ENCODE results near the gene PNCK.

PNCK gene

DNA sequence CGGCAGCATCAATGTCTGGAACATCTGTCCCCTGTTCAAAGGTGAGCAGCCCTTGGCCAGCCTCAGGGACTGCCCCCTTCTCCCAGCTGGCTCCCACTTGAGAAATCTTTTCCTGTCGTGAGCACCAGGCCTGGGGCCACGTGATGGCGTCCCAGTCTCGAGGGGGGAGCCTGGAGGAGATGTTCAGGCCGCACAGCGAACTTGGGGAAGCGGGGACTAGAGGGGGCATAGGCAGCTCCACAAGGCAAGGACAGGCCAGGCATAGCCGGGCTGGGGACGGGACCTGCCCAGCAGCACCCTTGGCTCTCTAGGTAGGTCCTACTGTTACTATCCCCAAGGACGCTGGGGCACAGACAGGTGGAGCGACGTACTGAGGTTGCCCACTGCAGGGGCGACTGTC, 16.9 kb upstream of the PNCK start:
- FAIRE-seq: no peak
- TF ChIP-seq SPI1 (IDR thresholded peaks at IDR 0.05; ENCODE audit: low read depth, low read length) (no peak), POU2F2 (IDR thresholded peaks at IDR 0.05; ENCODE audit: low read depth, low read length) (no peak), POLR2A (IDR thresholded peaks at IDR 0.05; ENCODE audit: low read depth, low read length) (no peak), POLR2AphosphoS5 (IDR thresholded peaks at IDR 0.05; ENCODE audit: low read depth, low read length) (no peak), PAX5 (IDR thresholded peaks at IDR 0.05; ENCODE audit: insufficient read depth, low read length, severe bottlenecking) (no peak), TAF1 (IDR thresholded peaks at IDR 0.05; ENCODE audit: low read depth, low read length) (no peak)

DNA sequence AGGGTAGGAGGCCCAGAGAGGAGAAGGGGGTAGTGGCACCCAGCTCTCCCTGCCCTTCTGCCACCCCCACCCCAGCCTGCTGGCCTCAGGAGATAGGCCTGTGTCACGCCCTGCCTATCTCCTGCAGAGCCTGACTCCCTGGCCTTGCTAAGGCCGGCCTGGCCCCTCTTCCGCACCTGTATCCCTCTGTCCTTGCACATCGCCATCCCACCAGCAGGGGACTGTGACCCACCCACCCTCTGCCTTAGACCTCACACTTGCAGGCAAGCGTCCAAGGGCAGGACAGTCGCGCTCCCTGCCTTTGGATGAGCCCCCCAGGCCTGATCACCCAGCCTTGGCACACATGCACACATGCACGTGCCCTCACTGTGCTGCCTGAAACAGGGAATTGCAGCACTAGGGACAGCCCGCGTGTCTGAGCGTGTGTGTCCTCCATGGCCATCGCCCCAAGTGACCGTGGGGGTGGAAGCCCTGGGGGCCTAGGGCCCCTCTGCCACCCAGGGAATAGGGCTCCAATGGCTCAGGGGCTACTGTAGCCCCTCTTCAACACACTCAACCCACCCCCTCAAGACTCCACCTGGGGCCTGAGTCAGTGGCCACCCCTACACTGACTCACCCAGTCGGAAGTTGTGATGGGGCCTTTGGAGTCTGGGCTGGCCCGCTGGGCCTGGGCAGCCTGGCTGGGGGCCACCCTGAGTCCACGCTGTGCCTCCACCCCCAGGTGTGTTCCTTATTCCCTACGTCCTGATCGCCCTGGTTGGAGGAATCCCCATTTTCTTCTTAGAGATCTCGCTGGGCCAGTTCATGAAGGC, 16.2 kb upstream of the PNCK start:
- TF ChIP-seq TAF1 (IDR thresholded peaks at IDR 0.05; ENCODE audit: low read depth, low read length) (no peak), PAX5 (IDR thresholded peaks at IDR 0.05; ENCODE audit: insufficient read depth, low read length, severe bottlenecking) (no peak), POLR2AphosphoS5 (IDR thresholded peaks at IDR 0.05; ENCODE audit: low read depth, low read length) (no peak), POU2F2 (IDR thresholded peaks at IDR 0.05; ENCODE audit: low read depth, low read length) (no peak), SPI1 (IDR thresholded peaks at IDR 0.05; ENCODE audit: low read depth, low read length) (no peak), POLR2A (IDR thresholded peaks at IDR 0.05; ENCODE audit: low read depth, low read length) (no peak)
- DNase-seq (ENCODE audit: insufficient read length, low spot score) (no peak), FAIRE-seq (no peak)

More for the DNA sequence above, 16.9 kb upstream of the PNCK start:
- DNase-seq (ENCODE audit: insufficient read length, low spot score): no peak

DNA sequence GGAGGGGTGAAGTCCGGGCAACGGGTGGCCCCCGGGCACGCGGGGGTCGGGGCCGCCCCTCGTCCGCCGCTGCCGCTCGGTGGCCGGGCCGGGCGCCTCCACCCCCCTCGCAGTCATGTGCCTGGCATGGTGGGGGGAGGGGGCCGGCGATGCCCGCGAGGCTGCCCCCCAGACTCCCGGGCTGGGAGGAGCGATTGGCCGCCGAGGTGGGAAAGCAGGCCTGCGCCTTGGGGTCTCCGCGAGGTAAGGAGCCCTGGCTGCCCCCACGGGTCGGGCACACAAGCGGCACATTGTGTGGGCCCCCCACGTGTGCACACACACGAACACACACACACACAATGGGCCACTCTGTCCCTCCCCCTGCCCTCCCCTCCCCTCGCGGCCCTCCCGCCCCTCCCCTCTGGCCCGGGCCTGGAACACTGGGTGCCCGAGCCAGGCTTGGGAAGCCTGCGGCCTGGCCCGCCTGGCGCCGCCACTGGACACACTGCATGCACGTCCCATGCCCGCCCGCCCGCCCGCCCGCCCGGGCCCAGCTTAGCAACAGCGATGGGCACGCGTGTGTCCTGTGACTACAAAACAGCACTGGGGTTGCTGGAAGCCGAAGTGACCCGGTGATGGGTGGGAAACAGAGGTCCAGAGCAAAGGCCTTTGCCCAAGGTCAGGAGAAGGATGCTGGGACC, 15.4 kb upstream of the PNCK start:
- FAIRE-seq (no peak), DNase-seq (ENCODE audit: insufficient read length, low spot score) (no peak)
- TF ChIP-seq SPI1 (IDR thresholded peaks at IDR 0.05; ENCODE audit: low read depth, low read length) (no peak), PAX5 (IDR thresholded peaks at IDR 0.05; ENCODE audit: insufficient read depth, low read length, severe bottlenecking) (no peak), POU2F2 (IDR thresholded peaks at IDR 0.05; ENCODE audit: low read depth, low read length) (no peak), TAF1 (IDR thresholded peaks at IDR 0.05; ENCODE audit: low read depth, low read length) (no peak), POLR2AphosphoS5 (IDR thresholded peaks at IDR 0.05; ENCODE audit: low read depth, low read length) (no peak), POLR2A (IDR thresholded peaks at IDR 0.05; ENCODE audit: low read depth, low read length) (no peak)

DNA sequence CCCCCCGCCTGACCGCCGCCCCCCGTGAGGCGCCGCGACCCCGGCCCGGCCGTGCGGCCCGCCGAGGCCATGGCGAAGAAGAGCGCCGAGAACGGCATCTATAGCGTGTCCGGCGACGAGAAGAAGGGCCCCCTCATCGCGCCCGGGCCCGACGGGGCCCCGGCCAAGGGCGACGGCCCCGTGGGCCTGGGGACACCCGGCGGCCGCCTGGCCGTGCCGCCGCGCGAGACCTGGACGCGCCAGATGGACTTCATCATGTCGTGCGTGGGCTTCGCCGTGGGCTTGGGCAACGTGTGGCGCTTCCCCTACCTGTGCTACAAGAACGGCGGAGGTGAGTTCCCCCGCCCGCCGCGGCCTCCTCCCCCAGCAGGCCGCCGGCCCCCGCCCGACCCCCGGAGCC, 14.9 kb upstream of the PNCK start:
- DNase-seq (ENCODE audit: insufficient read length, low spot score) (no peak), FAIRE-seq (no peak)
- TF ChIP-seq POLR2A (IDR thresholded peaks at IDR 0.05; ENCODE audit: low read depth, low read length) (no peak), POU2F2 (IDR thresholded peaks at IDR 0.05; ENCODE audit: low read depth, low read length) (no peak), SPI1 (IDR thresholded peaks at IDR 0.05; ENCODE audit: low read depth, low read length) (no peak), TAF1 (IDR thresholded peaks at IDR 0.05; ENCODE audit: low read depth, low read length) (no peak), PAX5 (IDR thresholded peaks at IDR 0.05; ENCODE audit: insufficient read depth, low read length, severe bottlenecking) (no peak), POLR2AphosphoS5 (IDR thresholded peaks at IDR 0.05; ENCODE audit: low read depth, low read length) (no peak)

DNA sequence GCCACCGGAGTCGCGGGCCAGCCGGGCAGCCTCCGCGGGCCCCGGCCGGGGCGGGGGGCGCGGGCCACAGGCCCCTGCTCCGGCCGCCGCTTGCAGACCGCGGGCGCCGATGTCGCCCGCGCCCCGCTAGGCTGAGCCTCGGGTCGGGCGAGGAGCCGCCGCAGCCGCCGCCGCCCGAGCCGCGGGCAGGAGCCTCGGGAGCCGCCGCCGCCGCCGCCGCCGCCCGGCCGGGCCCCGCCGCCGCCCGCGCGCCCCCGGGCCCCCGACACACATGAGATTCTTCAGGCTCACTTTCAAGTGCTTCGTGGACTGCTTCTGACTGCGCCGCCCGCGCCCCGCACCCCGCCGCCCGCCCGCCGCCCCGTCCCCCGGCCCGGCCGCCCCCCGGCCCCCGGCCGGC, 14.5 kb upstream of the PNCK start:
- FAIRE-seq (no peak), DNase-seq (ENCODE audit: insufficient read length, low spot score) (no peak)
- TF ChIP-seq PAX5 (IDR thresholded peaks at IDR 0.05; ENCODE audit: insufficient read depth, low read length, severe bottlenecking) (no peak), POLR2A (IDR thresholded peaks at IDR 0.05; ENCODE audit: low read depth, low read length) (no peak), POLR2AphosphoS5 (IDR thresholded peaks at IDR 0.05; ENCODE audit: low read depth, low read length) (no peak), TAF1 (IDR thresholded peaks at IDR 0.05; ENCODE audit: low read depth, low read length) (no peak)

DNA sequence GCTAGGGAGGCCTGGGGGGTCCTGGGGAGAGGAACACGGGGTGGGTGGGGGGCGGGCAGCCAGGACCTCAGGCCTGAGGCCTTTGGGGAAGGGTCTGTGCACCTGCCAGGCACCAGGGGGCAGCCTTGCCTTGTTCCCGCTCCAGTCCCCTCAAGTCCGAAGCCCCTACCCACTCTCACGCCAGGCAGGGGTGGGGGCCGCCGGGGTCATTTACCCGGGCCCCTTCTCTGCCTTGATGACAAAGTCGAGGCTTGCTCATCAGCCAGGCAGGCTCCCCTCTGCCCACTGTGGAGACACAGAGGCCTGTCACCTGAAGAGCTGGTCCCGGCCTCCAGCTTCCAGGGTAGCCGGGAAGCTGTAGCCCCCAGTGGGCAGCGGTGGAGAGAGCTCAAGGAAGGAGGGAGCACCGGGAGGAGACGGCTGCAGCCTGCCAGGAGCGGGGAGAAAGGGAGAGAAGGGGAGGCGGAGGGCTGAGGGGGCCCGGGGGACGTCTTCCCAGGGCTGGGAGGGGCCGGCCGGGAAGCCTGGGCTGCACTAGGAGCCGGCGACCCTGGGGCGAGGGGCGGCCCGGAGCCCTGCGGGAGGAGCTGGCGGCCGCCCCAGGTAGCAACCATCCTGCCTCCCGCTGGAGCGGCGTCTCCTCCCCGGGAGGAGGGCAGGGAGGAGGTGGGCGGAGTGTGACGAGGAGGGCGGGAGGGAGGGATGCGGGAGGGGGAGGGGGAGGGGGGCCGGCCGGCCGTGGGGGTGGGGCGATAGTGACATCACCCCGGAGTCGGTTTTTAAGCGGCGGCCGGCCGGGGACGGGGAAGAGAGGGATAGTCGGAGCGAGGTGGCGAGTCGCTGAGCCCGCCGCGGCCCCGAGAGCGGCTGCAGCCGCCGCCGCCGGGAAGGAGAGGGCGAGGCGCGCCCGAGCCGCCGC, 13.8 kb upstream of the PNCK start, which contains the start of gene SLC6A8:
Gene SLC6A8 (plus strand): TSS at position 806 of the 919 bp plus-strand sequence. CDS start 649 bp downstream, outside the sequence.
- TF ChIP-seq POLR2AphosphoS5 (IDR thresholded peaks at IDR 0.05; ENCODE audit: low read depth, low read length): no peak
- no peak for TF ChIP-seq SPI1 (IDR thresholded peaks at IDR 0.05; ENCODE audit: low read depth, low read length)
- TF ChIP-seq POU2F2 (IDR thresholded peaks at IDR 0.05; ENCODE audit: low read depth, low read length): no peak
- no peak for TF ChIP-seq PAX5 (IDR thresholded peaks at IDR 0.05; ENCODE audit: insufficient read depth, low read length, severe bottlenecking)
- no peak for TF ChIP-seq TAF1 (IDR thresholded peaks at IDR 0.05; ENCODE audit: low read depth, low read length)
- TF ChIP-seq POLR2A (IDR thresholded peaks at IDR 0.05; ENCODE audit: low read depth, low read length): no peak
- DNase-seq (ENCODE audit: insufficient read length, low spot score) (no peak), FAIRE-seq (no peak)

DNA sequence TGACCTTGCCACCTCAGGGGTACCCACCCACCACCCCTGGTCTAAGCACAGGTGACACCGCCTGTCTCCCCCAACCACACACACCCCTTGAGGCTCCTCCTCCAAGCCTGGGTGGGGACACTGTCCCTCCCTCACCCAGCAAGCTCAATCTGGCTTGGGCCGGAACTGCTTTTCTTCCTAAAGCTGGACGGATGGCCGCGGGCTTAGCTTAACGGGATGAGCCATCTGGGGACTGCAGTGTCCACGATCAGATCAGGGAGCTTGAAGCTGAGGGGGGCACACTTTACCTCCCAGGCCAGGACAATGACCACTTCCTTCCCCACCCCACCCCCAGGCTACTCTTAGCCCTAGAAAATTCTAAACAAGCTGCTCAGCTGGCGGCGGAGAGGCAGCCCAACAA, 13.1 kb upstream of the PNCK start:
- TF ChIP-seq POLR2A (IDR thresholded peaks at IDR 0.05; ENCODE audit: low read depth, low read length) (no peak), TAF1 (IDR thresholded peaks at IDR 0.05; ENCODE audit: low read depth, low read length) (no peak), POU2F2 (IDR thresholded peaks at IDR 0.05; ENCODE audit: low read depth, low read length) (no peak), SPI1 (IDR thresholded peaks at IDR 0.05; ENCODE audit: low read depth, low read length) (no peak), POLR2AphosphoS5 (IDR thresholded peaks at IDR 0.05; ENCODE audit: low read depth, low read length) (no peak), PAX5 (IDR thresholded peaks at IDR 0.05; ENCODE audit: insufficient read depth, low read length, severe bottlenecking) (no peak)
- FAIRE-seq (no peak), DNase-seq (ENCODE audit: insufficient read length, low spot score) (no peak)

DNA sequence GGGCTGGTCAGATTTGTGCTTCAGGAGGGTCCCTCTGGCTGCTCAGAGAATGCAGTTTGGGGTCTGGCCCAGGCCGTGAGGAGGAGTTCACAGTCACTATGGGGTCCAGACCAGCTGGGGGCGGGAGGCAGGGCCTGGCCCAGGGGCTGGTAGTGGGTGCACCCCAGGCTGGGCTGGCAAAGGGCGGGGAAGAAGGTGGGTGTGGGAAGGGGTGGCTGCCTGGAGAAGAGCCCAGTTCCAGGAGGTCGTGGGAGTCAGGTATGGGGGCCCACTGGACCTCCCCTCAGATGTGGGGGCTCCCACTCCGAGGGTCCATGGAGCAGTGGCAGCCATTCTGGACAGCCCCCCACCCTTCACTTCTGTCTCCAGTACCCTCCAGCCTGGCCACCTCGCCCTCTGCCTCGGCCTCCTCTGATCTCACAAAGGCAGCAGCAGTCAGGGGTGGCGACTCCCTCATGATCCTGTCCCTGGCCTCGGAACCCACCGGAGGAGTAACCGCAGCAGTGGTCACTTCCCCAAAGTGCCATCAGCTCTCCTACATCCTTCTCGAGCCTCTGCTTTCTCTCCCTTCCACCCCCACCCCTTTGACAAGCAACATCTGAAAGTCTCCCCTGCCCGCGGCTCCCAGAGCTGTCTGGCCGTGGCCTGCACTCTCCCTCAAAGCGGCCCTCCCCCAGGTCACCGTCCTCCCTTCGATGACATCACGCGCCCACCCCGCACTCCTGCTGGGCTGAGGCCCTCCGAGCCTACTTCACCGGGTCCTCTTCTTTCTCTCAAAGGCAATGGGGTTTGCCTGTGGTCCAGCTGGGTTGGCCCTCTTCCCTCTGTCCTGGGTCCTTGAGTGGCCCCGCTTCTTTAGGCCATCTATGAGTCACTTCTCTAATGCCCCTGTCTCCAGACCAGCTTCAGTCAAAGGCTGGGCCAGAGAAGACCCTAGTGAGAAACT, 12.4 kb upstream of the PNCK start:
- DNase-seq (ENCODE audit: insufficient read length, low spot score) (no peak), FAIRE-seq (no peak)
- TF ChIP-seq PAX5 (IDR thresholded peaks at IDR 0.05; ENCODE audit: insufficient read depth, low read length, severe bottlenecking): no peak
- TF ChIP-seq TAF1 (IDR thresholded peaks at IDR 0.05; ENCODE audit: low read depth, low read length): no peak
- no peak for TF ChIP-seq POU2F2 (IDR thresholded peaks at IDR 0.05; ENCODE audit: low read depth, low read length)
- no peak for TF ChIP-seq POLR2A (IDR thresholded peaks at IDR 0.05; ENCODE audit: low read depth, low read length)
- TF ChIP-seq POLR2AphosphoS5 (IDR thresholded peaks at IDR 0.05; ENCODE audit: low read depth, low read length): no peak
- TF ChIP-seq SPI1 (IDR thresholded peaks at IDR 0.05; ENCODE audit: low read depth, low read length): no peak
